Thoracic aorta (tissue), 2 donors: ENCODE data around the gene BRSK2. TPM values are rescaled to one million over a fixed set of nuclear protein-coding genes. Genes with fewer than 3 reads are reported as not detected.

Source experiments
- ATAC-seq: fragments of 150-250 bp; one replicate; pipeline ENCODE4 v1.8.0; 2017; ENCODE audit warnings: low read depth; ENCODE audit not compliant: insufficient number of reproducible peaks, low FRiP score
- DNase-seq: peaks from one replicate; pipeline ENCODE4 v3.0.0-alpha.2; 2020; ENCODE audit warnings: low spot score
- H3K27ac ChIP-seq, 2 donors: fragments of 200-600 bp; sonication (generic); 1 replicate in 1 of 2; 2 replicates in 1 of 2; pipeline ENCODE4 v1.5.1; 2016; ENCODE audit warnings: mild to moderate bottlenecking in 2 of 2, moderate library complexity in 2 of 2
- H3K27me3 ChIP-seq: fragments of 200-600 bp; sonication (generic); replicated peaks from 2 replicates; pipeline ENCODE4 v1.6.0; 2016; ENCODE audit warnings: mild to moderate bottlenecking; ENCODE audit not compliant: insufficient read depth
- H3K36me3 ChIP-seq: fragments of 200-600 bp; sonication (generic); one replicate; pipeline ENCODE4 v1.5.1; 2016
- H3K4me1 ChIP-seq, 2 donors: fragments of 200-600 bp; sonication (generic); 1 replicate in 1 of 2; 2 replicates in 1 of 2; pipeline versions ENCODE4 v1.5.1 to v1.6.0; 2016; ENCODE audit warnings: low read depth in 2 of 2, mild to moderate bottlenecking in 1 of 2; ENCODE audit not compliant: control insufficient read depth in 1 of 2
- H3K4me3 ChIP-seq: fragments of 200-600 bp; sonication (generic); 2 replicates; pipeline ENCODE4 v1.5.1; 2016; ENCODE audit warnings: mild to moderate bottlenecking
- H3K9me3 ChIP-seq: fragments of 200-600 bp; sonication (generic); 2 replicates; pipeline ENCODE4 v1.5.1; 2016
- CTCF ChIP-seq: fragments of 200-600 bp; sonication (generic); IDR thresholded peaks from one replicate; pipeline ENCODE4 v1.5.1; 2019; ENCODE audit warnings: antibody characterized with exemption
- total RNA-seq, 2 donors: library from RNA; depleted of rRNA; stranded (reverse); fragments of >200 nt; gene quantifications; one replicate each; pipeline versions ENCODE4 v1.1.0 to v1.2.3, GENCODE V29; 2016

The BRSK2 gene
- total RNA-seq, 2 donors from 2014 or later, result 1.2 TPM; not detected in 1

GRCh38 chr11:1479006-1479677, 89.4 kb downstream of the BRSK2 start:
- peak overlapping the region in 1 of 2 donors; percentile 27 for H3K27ac ChIP-seq
- no peak for ATAC-seq
- H3K4me1 ChIP-seq, result peaks cover 41 to 57% of the 10 kb centered on the region in 2 donors
- no peak overlapping the region for H3K4me3 ChIP-seq
- no peaks in the 10 kb centered on the region for H3K27me3 ChIP-seq
- no peaks in the 10 kb centered on the region for H3K9me3 ChIP-seq
- no peak for TF ChIP-seq CTCF
- no peak for DNase-seq
- peaks cover 52% of the 10 kb centered on the region for H3K36me3 ChIP-seq

GRCh38 chr11:1479678-1480118, 90.0 kb downstream of the BRSK2 start:
- H3K4me3 ChIP-seq, result no peak overlapping the region
- H3K4me1 ChIP-seq, result peaks cover 47 to 63% of the 10 kb centered on the region in 2 donors
- H3K9me3 ChIP-seq, result no peaks in the 10 kb centered on the region
- peaks cover 52% of the 10 kb centered on the region for H3K36me3 ChIP-seq
- no peak for DNase-seq
- no peak for TF ChIP-seq CTCF
- ATAC-seq, result no peak
- no peaks in the 10 kb centered on the region for H3K27me3 ChIP-seq
- peak overlapping the region; percentile 96 to 99 for H3K27ac ChIP-seq

DNA sequence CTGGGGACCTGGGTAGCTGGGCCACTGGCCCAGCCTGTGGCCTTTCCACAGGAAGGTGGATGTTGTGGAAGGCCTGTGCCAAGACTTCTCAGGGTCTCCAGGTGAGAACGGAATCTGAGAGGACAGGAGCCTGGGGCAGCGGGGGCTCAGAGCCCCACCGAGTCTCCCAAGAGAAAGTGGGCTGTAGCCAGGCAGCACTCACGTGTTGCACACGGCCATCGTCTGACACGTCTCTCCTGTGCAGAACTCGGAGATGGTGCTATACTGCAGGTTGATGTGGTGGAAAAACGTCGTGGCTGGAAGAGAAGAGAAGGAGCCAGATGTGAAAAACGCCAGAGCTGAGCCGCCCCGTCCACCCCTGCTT, 90.4 kb downstream of the BRSK2 start:
- Histone ChIP-seq H3K27me3 (no peaks in the 10 kb centered on the region), H3K36me3 (peaks cover 51% of the 10 kb centered on the region), H3K4me1 (peaks cover 50 to 67% of the 10 kb centered on the region in 2 donors), H3K9me3 (no peaks in the 10 kb centered on the region), H3K27ac (peak overlapping the region; percentile 96 to 99), H3K4me3 (no peak overlapping the region)
- no peak for DNase-seq
- TF ChIP-seq CTCF, result no peak
- no peak for ATAC-seq

GRCh38 chr11:1480555-1481482, 91.1 kb downstream of the BRSK2 start:
- H3K27ac ChIP-seq, result peak overlapping the region; percentile 96 to 99
- ATAC-seq (no peak), DNase-seq (no peak)
- H3K9me3 ChIP-seq, result no peaks in the 10 kb centered on the region
- H3K27me3 ChIP-seq, result no peaks in the 10 kb centered on the region
- peaks cover 44% of the 10 kb centered on the region for H3K36me3 ChIP-seq
- peaks cover 54 to 74% of the 10 kb centered on the region in 2 donors for H3K4me1 ChIP-seq
- TF ChIP-seq CTCF, result no peak
- H3K4me3 ChIP-seq, result peak overlapping the region; percentile 44

- ATAC-seq, result peak; percentile 30
- Histone ChIP-seq H3K4me3 (peak overlapping the region; percentile 44), H3K27me3 (no peaks in the 10 kb centered on the region), H3K9me3 (no peaks in the 10 kb centered on the region), H3K27ac (peak overlapping the region; percentile 96 to 99), H3K36me3 (peaks cover 39% of the 10 kb centered on the region), H3K4me1 (peaks cover 59 to 80% of the 10 kb centered on the region in 2 donors)
- no peak for DNase-seq
- peak; percentile 39 for TF ChIP-seq CTCF
Observed at GRCh38 chr11:1481483-1481825, 91.7 kb downstream of the BRSK2 start.
